GM12892 (cell line): ENCODE measurements around the gene FN1.

Experiments used
- POLR2A ChIP-seq: IDR thresholded peaks from 2 replicates; pipeline ENCODE4 v1.6.1; 2011; ENCODE audit warnings: low read depth, low read length, control low read depth
- TAF1 ChIP-seq: IDR thresholded peaks from 2 replicates; pipeline ENCODE4 v1.6.1; 2011; ENCODE audit warnings: low read depth, mild to moderate bottlenecking, control low read depth, low read length, borderline replicate concordance

DNA sequence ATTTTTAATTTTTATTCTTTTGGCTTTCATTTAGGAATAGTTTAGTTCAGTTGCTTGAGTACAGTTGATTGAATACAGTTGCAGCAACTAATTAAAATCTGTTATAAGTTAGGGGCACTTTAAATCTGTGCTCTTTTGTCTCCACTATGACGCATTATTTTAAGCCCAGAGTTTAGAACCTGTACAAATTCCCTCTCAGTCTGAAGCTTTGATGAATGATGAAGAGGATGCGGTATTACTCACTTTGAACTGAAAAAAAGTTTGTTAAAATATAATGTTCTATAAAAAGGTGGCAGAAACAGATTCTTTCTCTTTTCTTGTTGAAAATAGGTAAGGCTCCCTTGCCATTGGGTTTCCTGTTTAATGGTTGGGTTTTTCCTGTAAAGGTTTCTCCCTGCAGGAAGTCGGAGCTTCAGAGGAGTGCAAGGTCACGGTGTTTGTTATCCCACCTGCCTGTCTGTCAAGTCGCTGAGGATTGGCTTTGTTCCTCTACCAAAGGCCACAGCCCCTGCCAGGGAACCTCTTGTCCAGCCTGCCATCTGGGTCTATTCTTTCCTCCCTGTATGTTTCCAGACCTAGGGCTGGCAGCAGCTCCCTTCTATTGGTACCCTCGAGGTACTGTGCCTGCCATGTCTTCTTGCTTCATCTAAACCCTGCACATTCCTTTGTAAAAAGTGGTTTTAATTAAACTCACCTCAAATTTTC lies 43.8 kb upstream of the FN1 start:
- TF ChIP-seq POLR2A: no peak
- TF ChIP-seq TAF1: no peak
